CD8-positive, alpha-beta memory T cell (primary cell): ENCODE results near the gene PTK7. TPM values are rescaled to one million over a fixed set of nuclear protein-coding genes. Genes with fewer than 3 reads are reported as not detected.
A peak's percentile ranks its signal among the peaks of the same experiment; 100 is the strongest.

Source experiments
- CTCF ChIA-PET: fragments of 350-600 bp; sonication (Branson Sonifier 250); formaldehyde crosslinking; loops from one replicate; lab custom pipeline; 2021; ENCODE audit warnings: antibody characterized with exemption; lab: Charles Lee
- POLR2A ChIA-PET: fragments of 350-600 bp; sonication (Branson Sonifier 250); formaldehyde crosslinking; loops from one replicate; lab custom pipeline; 2021; ENCODE audit warnings: antibody characterized with exemption; lab: Charles Lee
- DNase-seq, 5 donors: peaks; one replicate each; pipeline versions ENCODE4 v3.0.0 to v3.0.0-alpha.2; 2020 to 2022; ENCODE audit warnings: mixed read lengths in 1 of 5
- H3K27ac ChIP-seq: one replicate; pipeline ENCODE4 v1.7.0; 2013; ENCODE audit warnings: low read depth, mild to moderate bottlenecking, low read length, moderate library complexity
- H3K27me3 ChIP-seq: 2 replicates; pipeline ENCODE4 v1.7.0; 2013; ENCODE audit warnings: low read length, mild to moderate bottlenecking; ENCODE audit not compliant: insufficient read depth, poor library complexity, severe bottlenecking
- H3K36me3 ChIP-seq: 2 replicates; pipeline ENCODE4 v1.7.0; 2013; ENCODE audit warnings: mild to moderate bottlenecking, low read length, moderate library complexity; ENCODE audit not compliant: insufficient read depth
- H3K4me1 ChIP-seq: 2 replicates; pipeline ENCODE4 v1.7.0; 2013; ENCODE audit warnings: mild to moderate bottlenecking, low read length, moderate library complexity; ENCODE audit not compliant: insufficient read depth
- H3K4me3 ChIP-seq: 2 replicates; pipeline ENCODE4 v1.7.0; 2013; ENCODE audit warnings: mild to moderate bottlenecking, low read length
- H3K9me3 ChIP-seq: 2 replicates; pipeline ENCODE4 v1.7.0; 2013; ENCODE audit warnings: mild to moderate bottlenecking, low read length
- H3K27ac Mint-ChIP-seq, 8 donors: one replicate each; pipeline ENCODE4 v1.8.0; 2020 to 2021; ENCODE audit warnings: mixed read lengths in 8 of 8, mild to moderate bottlenecking in 6 of 8, inconsistent platforms in 3 of 8, moderate library complexity in 3 of 8
- H3K27me3 Mint-ChIP-seq, 2 donors: one replicate each; pipeline ENCODE4 v1.8.0; 2020 to 2021; ENCODE audit warnings: mixed read lengths in 2 of 2, mild to moderate bottlenecking in 1 of 2, moderate library complexity in 1 of 2
- H3K36me3 Mint-ChIP-seq, 3 donors: one replicate each; pipeline ENCODE4 v1.8.0; 2020 to 2021; ENCODE audit warnings: mixed read lengths in 3 of 3, inconsistent platforms in 1 of 3, mild to moderate bottlenecking in 1 of 3
- H3K4me1 Mint-ChIP-seq, 3 donors: one replicate each; pipeline ENCODE4 v1.8.0; 2020 to 2021; ENCODE audit warnings: mixed read lengths in 3 of 3, inconsistent platforms in 1 of 3, mild to moderate bottlenecking in 1 of 3
- H3K4me3 Mint-ChIP-seq, 7 donors: one replicate each; pipeline ENCODE4 v1.8.0; 2020 to 2021; ENCODE audit warnings: mixed read lengths in 7 of 7, mild to moderate bottlenecking in 6 of 7, moderate library complexity in 4 of 7, inconsistent platforms in 2 of 7
- H3K9me3 Mint-ChIP-seq, 5 donors: one replicate each; pipeline ENCODE4 v1.8.0; 2020 to 2022; ENCODE audit warnings: mixed read lengths in 5 of 5, mild to moderate bottlenecking in 3 of 5, moderate library complexity in 2 of 5, inconsistent platforms in 1 of 5
- polyA plus RNA-seq: library from polyadenylated mRNA; unstranded; fragments of 300-500 nt; fragmentation: Illumina TruSeq; gene quantifications from one replicate; pipeline ENCODE4 v1.2.3, GENCODE V29; 2021
- total RNA-seq, 2 experiments: library from RNA; stranded (reverse); gene quantifications; one replicate each; pipeline ENCODE4 v1.2.3, GENCODE V29; 2021

The PTK7 gene
- total and polyA plus RNA-seq, 3 experiments from 2014 or later = 1.6 to 1.9 (median 1.6) TPM

DNA sequence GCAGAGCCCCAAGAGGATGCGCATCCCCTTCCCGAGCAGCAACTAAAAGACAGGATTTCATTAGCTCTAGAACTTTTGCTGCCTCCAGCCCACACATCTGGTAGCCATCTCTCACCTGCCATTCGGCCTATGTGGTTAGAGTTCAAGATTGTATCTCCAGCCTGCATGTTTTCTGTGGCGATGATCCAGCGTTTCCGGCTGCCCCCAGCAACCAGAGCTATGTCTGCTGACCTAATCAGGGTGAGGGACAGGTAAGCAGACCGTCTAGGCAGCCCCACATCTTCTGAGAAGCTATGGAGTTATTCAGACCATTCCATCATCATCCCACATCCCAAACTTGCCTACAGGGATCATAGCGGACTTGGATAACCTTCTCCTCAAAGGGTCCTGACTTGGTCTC is 20.1 kb upstream of the PTK7 start:
- Histone ChIP-seq H3K9me3 (no peaks in the 10 kb centered on the region), H3K36me3 (peaks cover 18% of the 10 kb centered on the region), H3K27me3 (no peaks in the 10 kb centered on the region), H3K27ac (no peak overlapping the region), H3K4me1 (peaks cover 40% of the 10 kb centered on the region), H3K4me3 (no peak overlapping the region)
- Mint-ChIP-seq H3K4me1 (peaks cover 52 to 71% (median 70%) of the 10 kb centered on the region in 3 donors), H3K27ac (peak overlapping the region in 4 of 8 donors; percentile 44 to 93 (median 68)), H3K36me3 (peaks cover 0 to 51% (median 6%) of the 10 kb centered on the region in 3 donors), H3K27me3 (peaks cover 0 to 2% of the 10 kb centered on the region in 2 donors), H3K9me3 (no peaks in the 10 kb centered on the region), H3K4me3 (peak overlapping the region in 6 of 7 donors; percentile 15 to 97 (median 21))
- POLR2A ChIA-PET = no interaction called here
- CTCF ChIA-PET = no interaction called here
- no peak for DNase-seq

DNA sequence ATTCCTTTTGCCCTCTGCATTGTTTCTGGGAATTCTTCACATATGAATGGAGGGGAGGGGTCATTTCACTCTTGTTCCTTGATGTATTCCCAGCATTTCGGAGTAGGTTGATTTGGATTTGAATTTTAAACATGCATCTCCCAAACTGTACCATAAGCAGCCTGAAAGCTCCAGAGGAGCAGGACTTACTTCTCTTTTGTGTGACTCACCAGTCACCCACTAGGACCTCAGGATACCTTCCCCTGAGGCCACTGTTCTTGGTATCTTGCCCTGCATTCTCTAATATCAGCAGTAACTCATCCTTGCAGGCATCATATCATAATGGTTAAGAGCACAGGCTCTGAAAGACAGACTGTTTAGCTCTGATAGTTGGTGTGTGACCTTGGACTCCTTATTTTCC is 17.6 kb upstream of the PTK7 start:
- Mint-ChIP-seq H3K27me3 (no peaks in the 10 kb centered on the region), H3K36me3 (peaks cover 3 to 58% (median 9%) of the 10 kb centered on the region in 3 donors), H3K4me1 (peaks cover 39 to 61% (median 59%) of the 10 kb centered on the region in 3 donors), H3K4me3 (peak overlapping the region; percentile 95 to 99 (median 98)), H3K27ac (peak overlapping the region; percentile 82 to 100 (median 100)), H3K9me3 (no peaks in the 10 kb centered on the region)
- no peak for DNase-seq
- Histone ChIP-seq H3K27ac (peak overlapping the region; percentile 94), H3K27me3 (no peaks in the 10 kb centered on the region), H3K9me3 (no peaks in the 10 kb centered on the region), H3K36me3 (peaks cover 18% of the 10 kb centered on the region), H3K4me1 (peaks cover 28% of the 10 kb centered on the region), H3K4me3 (peak overlapping the region; percentile 93)
- ChIA-PET POLR2A (interaction anchor here (1.1 to 2.6 kb wide), 5 partner anchors 37 to 114 kb away, joined by 3 to 24 read pairs (median 7); partner anchors contain the start of genes KLHDC3, MEA1, PEX6 and PPP2R5D), CTCF (interaction anchor here (0.8 to 1.2 kb wide), 2 partner anchors 46 to 171 kb away, joined by 3 read pairs; no protein-coding TSS in a partner anchor)

DNA sequence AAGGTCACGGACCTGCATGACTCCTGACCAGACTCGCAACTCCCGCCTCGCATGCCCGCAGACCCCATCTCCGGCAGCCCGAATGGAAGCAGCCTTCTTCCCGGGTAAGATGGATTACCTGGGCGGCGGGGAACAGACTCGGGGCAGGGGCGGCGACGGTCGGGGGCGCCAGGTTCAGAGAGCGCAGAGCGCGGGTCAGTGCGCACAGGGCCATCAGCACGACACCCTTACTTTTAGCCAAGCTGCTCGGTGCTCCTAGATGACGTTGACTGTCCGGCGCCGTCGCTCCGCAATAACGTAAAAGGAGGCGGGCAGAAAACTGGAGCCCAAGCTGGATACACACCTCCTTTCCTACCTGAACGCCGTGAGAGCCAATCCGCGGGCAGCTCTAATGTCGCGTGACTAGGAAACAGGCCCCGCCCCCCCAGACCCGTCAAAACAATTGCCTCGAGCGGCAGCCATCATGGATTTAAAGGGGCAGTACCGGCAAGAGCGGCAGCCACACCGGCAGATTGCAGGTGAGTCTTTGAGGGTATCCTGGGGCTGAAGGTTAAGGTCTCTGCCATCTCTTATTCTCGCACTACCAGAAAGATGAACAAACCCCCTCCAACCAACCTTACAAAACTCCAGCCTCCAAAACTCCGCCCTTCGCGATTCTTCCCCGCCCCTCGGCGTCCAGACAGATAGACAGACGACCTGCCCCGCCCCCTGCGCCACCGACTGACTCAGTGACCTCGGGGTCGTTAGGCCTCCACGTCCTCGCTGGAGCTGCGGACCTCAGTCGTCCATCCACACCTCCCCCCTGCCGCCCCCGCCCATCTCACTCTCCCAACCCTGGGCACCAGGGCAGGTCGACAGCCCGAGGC is 16.7 kb upstream of the PTK7 start, which contains the start of the genes KLC4 and MRPL2:
Gene KLC4 (plus strand): TSS at position 464 of the 866 bp plus-strand sequence. CDS start 1,705 bp downstream, outside the sequence.
Gene MRPL2 (minus strand): TSS at position 267 of the 866 bp plus-strand sequence. CDS start 53 bp downstream, at position 214.
- Mint-ChIP-seq H3K4me1 (peaks cover 32 to 54% (median 50%) of the 10 kb centered on the region in 3 donors), H3K27me3 (no peaks in the 10 kb centered on the region), H3K9me3 (no peaks in the 10 kb centered on the region), H3K4me3 (peak within 1 kb of the TSS; percentile 95 to 99 (median 98)), H3K36me3 (peaks cover 3 to 61% (median 14%) of the 10 kb centered on the region in 3 donors), H3K27ac (peak within 1 kb of the TSS; percentile 98 to 100 (median 100))
- peaks cover 18% of the 10 kb centered on the region for H3K36me3 ChIP-seq
- peaks cover 23% of the 10 kb centered on the region for H3K4me1 ChIP-seq
- H3K4me3 ChIP-seq = peak within 1 kb of the TSS; percentile 93
- peak; percentile 95 to 97 (median 96) for DNase-seq
- ChIA-PET POLR2A (interaction anchor here (0.5 to 2.6 kb wide), 11 partner anchors 38 to 316 kb away, joined by 3 to 24 read pairs (median 5); partner anchors contain the start of genes CNPY3, KLHDC3, MEA1 and PEX6), CTCF (interaction anchor here (1.2 to 2.1 kb wide), 2 partner anchors 47 to 84 kb away, joined by 3 to 6 read pairs; no protein-coding TSS in a partner anchor)
- H3K27ac ChIP-seq = peak within 1 kb of the TSS; percentile 94
- no peaks in the 10 kb centered on the region for H3K9me3 ChIP-seq
- no peaks in the 10 kb centered on the region for H3K27me3 ChIP-seq

DNA sequence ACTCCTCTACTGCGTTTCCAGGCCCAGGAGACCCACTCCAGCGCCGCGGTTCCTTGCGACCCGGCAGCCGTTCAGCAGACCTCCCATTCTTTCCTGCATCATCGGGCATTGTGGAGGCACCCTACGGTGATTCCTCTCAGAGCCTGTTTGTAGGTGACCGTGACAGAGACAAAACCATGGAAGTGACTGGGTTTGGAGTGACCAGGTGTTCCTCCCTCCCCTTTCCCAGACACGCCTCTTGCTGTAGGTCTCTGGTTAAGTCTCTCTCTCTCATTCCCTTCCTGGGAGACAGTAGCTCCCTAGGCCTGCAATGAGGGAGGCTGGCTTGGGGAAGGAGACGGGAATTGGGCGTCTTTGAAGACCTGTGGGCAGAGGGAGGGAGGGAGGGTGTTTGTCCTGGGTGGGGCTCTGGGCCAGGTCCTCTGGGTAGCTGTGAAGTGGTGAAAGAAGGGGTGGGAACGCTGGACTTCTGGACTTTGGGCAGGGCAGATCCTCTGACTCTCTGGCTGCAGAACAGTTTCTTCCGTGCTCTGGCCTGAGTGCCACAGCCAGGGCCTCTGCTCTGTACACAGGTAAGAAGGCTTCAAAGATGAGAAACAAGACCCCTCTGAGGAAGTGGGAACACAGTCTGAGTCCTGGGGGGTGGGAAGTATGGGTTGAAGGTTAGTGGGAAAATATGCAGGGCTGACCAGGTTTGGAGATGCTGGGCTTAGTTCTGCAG is 15.9 kb upstream of the PTK7 start:
- Histone ChIP-seq H3K4me3 (peak overlapping the region; percentile 93), H3K27me3 (no peaks in the 10 kb centered on the region), H3K36me3 (peaks cover 17% of the 10 kb centered on the region), H3K9me3 (no peaks in the 10 kb centered on the region), H3K27ac (peak overlapping the region; percentile 94), H3K4me1 (peaks cover 22% of the 10 kb centered on the region)
- no peaks in the 10 kb centered on the region for H3K27me3 Mint-ChIP-seq
- POLR2A ChIA-PET = interaction anchor here (0.8 to 2.6 kb wide), 4 partner anchors 46 to 314 kb away, joined by 3 to 24 read pairs (median 8); partner anchors contain the start of genes KLHDC3, MEA1, PEX6 and PPP2R5D
- H3K4me3 Mint-ChIP-seq = peak overlapping the region; percentile 95 to 99 (median 98)
- H3K36me3 Mint-ChIP-seq = peaks cover 3 to 67% (median 19%) of the 10 kb centered on the region in 3 donors
- peaks cover 32 to 53% (median 50%) of the 10 kb centered on the region in 3 donors for H3K4me1 Mint-ChIP-seq
- H3K27ac Mint-ChIP-seq = peak overlapping the region; percentile 98 to 100 (median 100)
- H3K9me3 Mint-ChIP-seq = no peaks in the 10 kb centered on the region
- no peak for DNase-seq
- CTCF ChIA-PET = interaction anchor here (1.2 to 2.1 kb wide), 2 partner anchors 9 to 83 kb away, joined by 3 to 6 read pairs; no protein-coding TSS in a partner anchor

DNA sequence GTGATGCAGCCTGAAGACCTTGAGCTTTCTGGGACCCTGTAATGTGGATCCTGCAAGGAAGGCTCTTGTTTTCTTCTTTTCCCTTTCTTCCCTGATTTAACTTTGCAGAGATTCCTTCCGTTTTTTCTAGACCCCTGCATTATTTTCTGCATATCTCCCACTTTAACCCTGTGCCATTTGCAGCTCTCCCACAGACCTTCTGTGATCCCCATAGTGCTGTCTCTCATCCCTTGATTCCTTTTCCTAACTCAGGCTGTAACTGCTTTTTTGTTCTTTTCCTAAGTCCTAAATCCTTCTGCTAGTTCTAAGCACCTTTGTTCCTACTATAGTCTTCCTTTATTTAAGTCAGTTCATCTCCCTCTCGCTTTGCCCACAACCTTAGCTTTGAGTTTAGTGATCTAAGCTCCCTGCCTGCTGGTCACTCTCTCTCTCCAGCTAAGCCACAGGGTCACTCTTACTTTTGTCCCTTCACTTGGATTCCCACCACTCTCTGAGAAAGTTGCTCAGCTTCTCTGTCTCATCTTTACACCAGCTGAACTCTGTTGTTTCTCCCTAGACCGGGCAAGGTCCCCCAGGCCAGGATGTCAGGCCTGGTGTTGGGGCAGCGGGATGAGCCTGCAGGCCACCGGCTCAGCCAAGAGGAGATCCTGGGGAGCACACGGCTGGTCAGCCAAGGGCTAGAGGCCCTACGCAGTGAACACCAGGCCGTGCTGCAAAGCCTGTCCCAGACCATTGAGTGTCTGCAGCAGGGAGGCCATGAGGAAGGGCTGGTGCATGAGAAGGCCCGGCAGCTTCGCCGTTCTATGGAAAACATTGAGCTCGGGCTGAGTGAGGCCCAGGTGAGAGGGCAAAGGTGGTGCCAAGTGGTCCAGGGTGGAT is 15.1 kb upstream of the PTK7 start:
- H3K27ac Mint-ChIP-seq = peak overlapping the region; percentile 61 to 100 (median 99)
- Histone ChIP-seq H3K4me1 (peaks cover 22% of the 10 kb centered on the region), H3K27ac (no peak overlapping the region), H3K4me3 (peak overlapping the region; percentile 93), H3K9me3 (no peaks in the 10 kb centered on the region), H3K27me3 (no peaks in the 10 kb centered on the region), H3K36me3 (peaks cover 9% of the 10 kb centered on the region)
- no peaks in the 10 kb centered on the region for H3K27me3 Mint-ChIP-seq
- ChIA-PET CTCF (interaction anchor here (1.2 to 2.1 kb wide), 2 partner anchors 9 to 82 kb away, joined by 3 to 6 read pairs; no protein-coding TSS in a partner anchor), POLR2A (interaction anchor here (0.5 to 2.6 kb wide), 3 partner anchors 47 to 109 kb away, joined by 4 to 24 read pairs (median 7); partner anchors contain the start of genes KLHDC3, MEA1 and PPP2R5D)
- peaks cover 32 to 47% (median 45%) of the 10 kb centered on the region in 3 donors for H3K4me1 Mint-ChIP-seq
- no peak for DNase-seq
- H3K36me3 Mint-ChIP-seq = peaks cover 5 to 67% (median 16%) of the 10 kb centered on the region in 3 donors
- H3K4me3 Mint-ChIP-seq = peak overlapping the region; percentile 95 to 99 (median 98)
- no peaks in the 10 kb centered on the region for H3K9me3 Mint-ChIP-seq

DNA sequence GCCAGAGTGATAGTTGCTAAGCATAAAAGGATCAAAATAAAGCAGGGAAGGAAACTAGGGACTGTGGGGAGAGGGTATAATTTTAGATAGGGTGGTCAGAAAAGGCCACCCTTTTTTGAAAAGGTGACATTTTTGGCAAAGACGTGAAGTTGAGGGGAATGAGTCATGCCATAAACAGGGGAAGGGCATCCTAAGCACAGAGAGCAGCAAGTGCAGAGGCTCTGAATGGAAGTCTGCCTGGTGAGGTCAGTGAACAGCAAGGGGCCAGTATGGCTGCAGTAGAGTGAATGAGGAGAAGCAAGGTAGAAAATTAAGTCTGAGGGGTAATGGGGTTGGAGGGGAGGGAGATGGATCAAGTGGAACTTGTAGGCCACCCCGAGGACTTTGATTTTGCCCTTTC is 14.3 kb upstream of the PTK7 start:
- peak overlapping the region in 4 of 8 donors; percentile 8 to 98 (median 38) for H3K27ac Mint-ChIP-seq
- no peaks in the 10 kb centered on the region for H3K27me3 Mint-ChIP-seq
- H3K9me3 Mint-ChIP-seq = no peaks in the 10 kb centered on the region
- peaks cover 22% of the 10 kb centered on the region for H3K4me1 ChIP-seq
- no peaks in the 10 kb centered on the region for H3K9me3 ChIP-seq
- H3K27me3 ChIP-seq = no peaks in the 10 kb centered on the region
- H3K4me3 Mint-ChIP-seq = peak overlapping the region in 3 of 7 donors; percentile 36 to 98 (median 96)
- no peak overlapping the region for H3K4me3 ChIP-seq
- no peak overlapping the region for H3K27ac ChIP-seq
- POLR2A ChIA-PET = no interaction called here
- H3K4me1 Mint-ChIP-seq = peaks cover 32 to 44% (median 43%) of the 10 kb centered on the region in 3 donors
- no peak for DNase-seq
- H3K36me3 ChIP-seq = peaks cover 13% of the 10 kb centered on the region
- CTCF ChIA-PET = no interaction called here
- peaks cover 10 to 71% (median 22%) of the 10 kb centered on the region in 3 donors for H3K36me3 Mint-ChIP-seq
